ENCODE results near the gene PLB1.

Gene PLB1

GRCh38 chr2:28592481-28592880, 96.6 kb downstream of the PLB1 start:
- H2BK12ac ChIP-seq (ENCODE audit: low read length), result no peak overlapping the region
- H4K8ac ChIP-seq (ENCODE audit: low read depth, low read length), result no peak overlapping the region
- H3K36me3 ChIP-seq (replicated peaks in 1 of 2; ENCODE audit: control insufficient read depth in 2 of 2, insufficient read depth in 2 of 2, low read length in 2 of 2), result no peaks in the 10 kb centered on the region
- H3K23ac ChIP-seq (ENCODE audit: low read depth, low read length, poor library complexity), result no peak overlapping the region
- H2BK15ac ChIP-seq (ENCODE audit: low read length), result no peak overlapping the region
- H3K27ac ChIP-seq (replicated peaks; ENCODE audit: low read length), result no peak overlapping the region
- H2AK5ac ChIP-seq (ENCODE audit: low read depth, low read length), result no peak overlapping the region
- H2AFZ ChIP-seq (ENCODE audit: low read length), result no peak overlapping the region
- H3K4me3 ChIP-seq (ENCODE audit: low read length in 2 of 2), result no peak overlapping the region
- no peak overlapping the region for H3K14ac ChIP-seq (ENCODE audit: low read length)
- no peaks in the 10 kb centered on the region for H3K27me3 ChIP-seq (ENCODE audit: control insufficient read depth in 3 of 3, insufficient read depth in 3 of 3, low read depth in 1 of 3, low read length in 3 of 3)
- no peak overlapping the region for H3K4me2 ChIP-seq (ENCODE audit: insufficient read depth, low read length, poor library complexity, severe bottlenecking)
- peak overlapping the region; percentile 34 for H3K9ac ChIP-seq (ENCODE audit: low read depth, low read length, poor library complexity)
- no peak overlapping the region for H2BK120ac ChIP-seq (ENCODE audit: low read depth, low read length)
- no peak overlapping the region for H4K91ac ChIP-seq (ENCODE audit: low read depth, low read length, poor library complexity)
- no peak overlapping the region for H3K4ac ChIP-seq (ENCODE audit: low read length)
- no CpG with 5 or more reads among the region's 3 CpGs for whole genome bisulfite sequencing, 2 donors (ENCODE audit: extremely low coverage in 2 of 2, insufficient read length in 2 of 2, insufficient replicate concordance in 1 of 2)
- DNase-seq (ENCODE audit: low spot score), result no peak
- no peak overlapping the region for H3K18ac ChIP-seq (ENCODE audit: low read length)
- H3K9me3 ChIP-seq (replicated peaks in 1 of 2; ENCODE audit: control insufficient read depth in 2 of 2, insufficient read depth in 1 of 2, low read depth in 1 of 2, low read length in 2 of 2), result no peaks in the 10 kb centered on the region
- H3K79me1 ChIP-seq (ENCODE audit: low read depth, low read length), result no peaks in the 10 kb centered on the region
- H3K4me1 ChIP-seq (ENCODE audit: control insufficient read depth in 2 of 2, insufficient read depth in 1 of 2, low read depth in 1 of 2, low read length in 2 of 2), result peaks cover 9 to 10% of the 10 kb centered on the region in 2 donors
- no peak overlapping the region for H2BK5ac ChIP-seq (ENCODE audit: low read length)

- no CpG with 5 or more reads among the region's 11 CpGs for WGBS, 2 donors (ENCODE audit: extremely low coverage in 2 of 2, insufficient read length in 2 of 2, insufficient replicate concordance in 1 of 2)
- no peaks in the 10 kb centered on the region for H3K9me3 ChIP-seq (replicated peaks in 1 of 2; ENCODE audit: control insufficient read depth in 2 of 2, insufficient read depth in 1 of 2, low read depth in 1 of 2, low read length in 2 of 2)
These were observed 97.4 kb downstream of the PLB1 start for GRCh38 chr2:28593160-28593755.

GRCh38 chr2:28594000-28594331, 98.1 kb downstream of the PLB1 start:
- Histone ChIP-seq H3K14ac (ENCODE audit: low read length) (no peak overlapping the region), H3K27ac (replicated peaks; ENCODE audit: low read length) (no peak overlapping the region), H3K4me2 (ENCODE audit: insufficient read depth, low read length, poor library complexity, severe bottlenecking) (no peak overlapping the region), H2AFZ (ENCODE audit: low read length) (peak overlapping the region; percentile 64), H3K18ac (ENCODE audit: low read length) (no peak overlapping the region), H3K27me3 (ENCODE audit: control insufficient read depth in 3 of 3, insufficient read depth in 3 of 3, low read depth in 1 of 3, low read length in 3 of 3) (no peaks in the 10 kb centered on the region), H3K79me1 (ENCODE audit: low read depth, low read length) (no peaks in the 10 kb centered on the region), H3K9me3 (replicated peaks in 1 of 2; ENCODE audit: control insufficient read depth in 2 of 2, insufficient read depth in 1 of 2, low read depth in 1 of 2, low read length in 2 of 2) (no peaks in the 10 kb centered on the region), H3K4me3 (ENCODE audit: low read length in 2 of 2) (no peak overlapping the region), H2BK120ac (ENCODE audit: low read depth, low read length) (no peak overlapping the region), H3K36me3 (replicated peaks in 1 of 2; ENCODE audit: control insufficient read depth in 2 of 2, insufficient read depth in 2 of 2, low read length in 2 of 2) (no peaks in the 10 kb centered on the region), H4K91ac (ENCODE audit: low read depth, low read length, poor library complexity) (no peak overlapping the region), H2BK12ac (ENCODE audit: low read length) (no peak overlapping the region), H2BK15ac (ENCODE audit: low read length) (no peak overlapping the region), H3K23ac (ENCODE audit: low read depth, low read length, poor library complexity) (no peak overlapping the region), H3K4ac (ENCODE audit: low read length) (no peak overlapping the region), H3K9ac (ENCODE audit: low read depth, low read length, poor library complexity) (no peak overlapping the region), H3K4me1 (ENCODE audit: control insufficient read depth in 2 of 2, insufficient read depth in 1 of 2, low read depth in 1 of 2, low read length in 2 of 2) (peaks cover 9 to 10% of the 10 kb centered on the region in 2 donors), H4K8ac (ENCODE audit: low read depth, low read length) (no peak overlapping the region), H2AK5ac (ENCODE audit: low read depth, low read length) (no peak overlapping the region), H2BK5ac (ENCODE audit: low read length) (no peak overlapping the region)
- DNase-seq (ENCODE audit: low spot score), result no peak
- no CpG with 5 or more reads among the region's 9 CpGs for WGBS, 2 donors (ENCODE audit: extremely low coverage in 2 of 2, insufficient read length in 2 of 2, insufficient replicate concordance in 1 of 2)

More at GRCh38 chr2:28593160-28593755, 97.4 kb downstream of the PLB1 start:
- no peak overlapping the region for H3K9ac ChIP-seq (ENCODE audit: low read depth, low read length, poor library complexity)
- no peak overlapping the region for H4K8ac ChIP-seq (ENCODE audit: low read depth, low read length)
- H3K23ac ChIP-seq (ENCODE audit: low read depth, low read length, poor library complexity), result no peak overlapping the region
- no peak overlapping the region for H2BK15ac ChIP-seq (ENCODE audit: low read length)
- no peak overlapping the region for H2AK5ac ChIP-seq (ENCODE audit: low read depth, low read length)
- no peak overlapping the region for H2BK12ac ChIP-seq (ENCODE audit: low read length)
- H3K4me3 ChIP-seq (ENCODE audit: low read length in 2 of 2), result no peak overlapping the region
- no peak overlapping the region for H3K14ac ChIP-seq (ENCODE audit: low read length)
- H3K4me2 ChIP-seq (ENCODE audit: insufficient read depth, low read length, poor library complexity, severe bottlenecking), result no peak overlapping the region
- no peak overlapping the region for H3K4ac ChIP-seq (ENCODE audit: low read length)
- H2AFZ ChIP-seq (ENCODE audit: low read length), result no peak overlapping the region
- no peak overlapping the region for H2BK5ac ChIP-seq (ENCODE audit: low read length)
- H3K27ac ChIP-seq (replicated peaks; ENCODE audit: low read length), result no peak overlapping the region
- H4K91ac ChIP-seq (ENCODE audit: low read depth, low read length, poor library complexity), result no peak overlapping the region
- H3K18ac ChIP-seq (ENCODE audit: low read length), result no peak overlapping the region
- no peaks in the 10 kb centered on the region for H3K27me3 ChIP-seq (ENCODE audit: control insufficient read depth in 3 of 3, insufficient read depth in 3 of 3, low read depth in 1 of 3, low read length in 3 of 3)
- H3K4me1 ChIP-seq (ENCODE audit: control insufficient read depth in 2 of 2, insufficient read depth in 1 of 2, low read depth in 1 of 2, low read length in 2 of 2), result peaks cover 9 to 10% of the 10 kb centered on the region in 2 donors
- no peaks in the 10 kb centered on the region for H3K79me1 ChIP-seq (ENCODE audit: low read depth, low read length)
- no peak for DNase-seq (ENCODE audit: low spot score)
- H3K36me3 ChIP-seq (replicated peaks in 1 of 2; ENCODE audit: control insufficient read depth in 2 of 2, insufficient read depth in 2 of 2, low read length in 2 of 2), result no peaks in the 10 kb centered on the region
- no peak overlapping the region for H2BK120ac ChIP-seq (ENCODE audit: low read depth, low read length)

- no CpG with 5 or more reads among the region's 20 CpGs for WGBS, 2 donors (ENCODE audit: extremely low coverage in 2 of 2, insufficient read length in 2 of 2, insufficient replicate concordance in 1 of 2)
- peaks cover 9 to 10% of the 10 kb centered on the region in 2 donors for H3K4me1 ChIP-seq (ENCODE audit: control insufficient read depth in 2 of 2, insufficient read depth in 1 of 2, low read depth in 1 of 2, low read length in 2 of 2)
- H2AK5ac ChIP-seq (ENCODE audit: low read depth, low read length), result no peak overlapping the region
- H2BK15ac ChIP-seq (ENCODE audit: low read length), result no peak overlapping the region
- no peak overlapping the region for H4K91ac ChIP-seq (ENCODE audit: low read depth, low read length, poor library complexity)
- H3K27me3 ChIP-seq (ENCODE audit: control insufficient read depth in 3 of 3, insufficient read depth in 3 of 3, low read depth in 1 of 3, low read length in 3 of 3), result no peaks in the 10 kb centered on the region
- H3K79me1 ChIP-seq (ENCODE audit: low read depth, low read length), result no peaks in the 10 kb centered on the region
- H3K23ac ChIP-seq (ENCODE audit: low read depth, low read length, poor library complexity), result no peak overlapping the region
- peak; percentile 71 for DNase-seq (ENCODE audit: low spot score)
- H3K36me3 ChIP-seq (replicated peaks in 1 of 2; ENCODE audit: control insufficient read depth in 2 of 2, insufficient read depth in 2 of 2, low read length in 2 of 2), result no peaks in the 10 kb centered on the region
- H3K14ac ChIP-seq (ENCODE audit: low read length), result no peak overlapping the region
- no peak overlapping the region for H3K4ac ChIP-seq (ENCODE audit: low read length)
- no peak overlapping the region for H3K27ac ChIP-seq (replicated peaks; ENCODE audit: low read length)
- H3K9ac ChIP-seq (ENCODE audit: low read depth, low read length, poor library complexity), result no peak overlapping the region
- peak overlapping the region; percentile 64 for H2AFZ ChIP-seq (ENCODE audit: low read length)
- no peak overlapping the region for H3K4me3 ChIP-seq (ENCODE audit: low read length in 2 of 2)
- no peaks in the 10 kb centered on the region for H3K9me3 ChIP-seq (replicated peaks in 1 of 2; ENCODE audit: control insufficient read depth in 2 of 2, insufficient read depth in 1 of 2, low read depth in 1 of 2, low read length in 2 of 2)
- no peak overlapping the region for H4K8ac ChIP-seq (ENCODE audit: low read depth, low read length)
- no peak overlapping the region for H2BK5ac ChIP-seq (ENCODE audit: low read length)
- no peak overlapping the region for H2BK120ac ChIP-seq (ENCODE audit: low read depth, low read length)
- peak overlapping the region; percentile 73 for H3K18ac ChIP-seq (ENCODE audit: low read length)
- H2BK12ac ChIP-seq (ENCODE audit: low read length), result no peak overlapping the region
- no peak overlapping the region for H3K4me2 ChIP-seq (ENCODE audit: insufficient read depth, low read length, poor library complexity, severe bottlenecking)
These were observed 98.7 kb downstream of the PLB1 start for GRCh38 chr2:28594332-28595108.
